K562 (cell line): ENCODE results near the gene RELA. TPM values are rescaled to one million over a fixed set of nuclear protein-coding genes. Genes with fewer than 3 reads are reported as not detected.

ENCODE experiments used
- ATAC-seq: fragments of 200-7000 bp; cut with Tn5 transposase; 3 replicates; pipeline ENCODE4 v1.9.1; 2020; ENCODE audit warnings: moderate library complexity
- BruUV-seq: library from RNA; stranded (reverse); fragments of 400-500 nt; replicated peaks from 2 replicates; lab custom pipeline; 2021; lab: Mats Ljungman, UMichigan
- CTCF ChIA-PET: fragments of 300-600 bp; formaldehyde crosslinking; extraction: SDS; loops from one replicate; lab custom pipeline; 2021; ENCODE audit warnings: low intra/inter-chr PET ratio; lab: Yijun Ruan, JAX
- POLR2A ChIA-PET: fragments of 300-600, 350-650 bp; sonication (Branson Sonifier 250); formaldehyde crosslinking; extraction: SDS; loops from one replicate; lab custom pipeline; 2021; ENCODE audit warnings: antibody characterized with exemption, inconsistent platforms; lab: Yijun Ruan, JAX
- DNase-seq, 4 experiments: peaks; one replicate each; pipeline versions ENCODE4 v3.0.0 to v3.0.0-alpha.2; 2011 to 2018; ENCODE audit warnings: low spot score in 3 of 4, mixed read lengths in 3 of 4; ENCODE audit errors: extremely low read depth in 1 of 4
- FAIRE-seq: peaks from 2 replicates; lab custom pipeline; 2011; peaks lifted over from hg19 to GRCh38; lab: Jason Lieb, UNC
- H2AFZ ChIP-seq: 2 replicates; pipeline ENCODE4 v1.6.0; 2011; ENCODE audit warnings: low read depth, low read length, control low read depth, inconsistent platforms
- H3K27ac ChIP-seq: fragments of 200-600 bp; 3 replicates; pipeline ENCODE4 v1.8.0; 2011; ENCODE audit warnings: low read depth, mild to moderate bottlenecking, control low read depth, inconsistent platforms, low read length, moderate library complexity, mixed read lengths; ENCODE audit errors: extremely low read depth
- H3K27me3 ChIP-seq, 2 experiments: fragments of 300-600 bp in 1 of 2; 2 replicates in 1 of 2; 3 replicates in 1 of 2; pipeline versions ENCODE4 v1.6.0 to v1.8.0; 2011; ENCODE audit warnings: inconsistent platforms in 2 of 2, low read length in 2 of 2, mild to moderate bottlenecking in 1 of 2, mixed read lengths in 1 of 2, moderate library complexity in 1 of 2; ENCODE audit not compliant: control insufficient read depth in 2 of 2, insufficient read depth in 2 of 2
- H3K36me3 ChIP-seq: fragments of 300-600 bp; 3 replicates; pipeline ENCODE4 v1.8.0; 2011; ENCODE audit warnings: mild to moderate bottlenecking, low read length, inconsistent platforms; ENCODE audit not compliant: control insufficient read depth, insufficient read depth
- H3K4me1 ChIP-seq, 2 experiments: fragments of 200-600 bp in 1 of 2; replicated peaks in 1 of 2; 2 replicates in 1 of 2; 3 replicates in 1 of 2; pipeline versions ENCODE4 v1.5.1 to v1.8.0; 2011; ENCODE audit warnings: inconsistent platforms in 2 of 2, low read length in 2 of 2, mild to moderate bottlenecking in 1 of 2, mixed read lengths in 1 of 2, moderate library complexity in 1 of 2; ENCODE audit not compliant: control insufficient read depth in 2 of 2, insufficient read depth in 2 of 2
- H3K4me2 ChIP-seq: 2 replicates; pipeline ENCODE4 v1.6.1; 2011; ENCODE audit warnings: low read length, control low read depth, inconsistent platforms, mixed read lengths; ENCODE audit not compliant: insufficient read depth
- H3K4me3 ChIP-seq: fragments of 200-600 bp; sonication (generic), shearing (Covaris generic); 2 replicates; pipeline ENCODE4 v1.5.1; 2016; ENCODE audit warnings: control low read depth, inconsistent platforms
- H3K79me2 ChIP-seq: fragments of 200-600 bp; 3 replicates; pipeline ENCODE4 v1.8.0; 2011; ENCODE audit warnings: low read length, inconsistent platforms; ENCODE audit not compliant: control insufficient read depth, insufficient read depth
- H3K9ac ChIP-seq, 2 experiments: 2 replicates each; pipeline versions ENCODE4 v1.6.0 to v1.6.1; 2011; ENCODE audit warnings: low read depth in 2 of 2, low read length in 2 of 2, control low read depth in 1 of 2, inconsistent platforms in 1 of 2, mild to moderate bottlenecking in 1 of 2, mixed read lengths in 1 of 2; ENCODE audit not compliant: insufficient read depth in 1 of 2
- H3K9me1 ChIP-seq: one replicate; pipeline ENCODE4 v1.6.0; 2011; ENCODE audit warnings: inconsistent platforms, mild to moderate bottlenecking, low read length, moderate library complexity; ENCODE audit not compliant: control insufficient read depth, insufficient read depth
- H3K9me3 ChIP-seq: replicated peaks from 2 replicates; pipeline ENCODE4 v1.5.1; 2011; ENCODE audit warnings: low read depth, low read length, inconsistent platforms; ENCODE audit not compliant: control insufficient read depth, insufficient read depth
- H4K20me1 ChIP-seq: replicated peaks from 2 replicates; pipeline ENCODE4 v1.6.1; 2011; ENCODE audit warnings: low read length, inconsistent platforms, mixed read lengths; ENCODE audit not compliant: control insufficient read depth, insufficient read depth
- MBD2 ChIP-seq: sonication (generic); IDR thresholded peaks from 2 replicates; pipeline ENCODE4 v1.6.1; 2016; ENCODE audit warnings: low read depth, borderline replicate concordance
- POLR2G ChIP-seq: fragments of 200-400 bp; formaldehyde crosslinking; IDR thresholded peaks from 2 replicates; pipeline ENCODE4 v1.6.1; 2017; ENCODE audit warnings: low read depth, mild to moderate bottlenecking, antibody characterized with exemption, low read length, moderate library complexity
- WGBS: fragments of 100-300 bp; shearing (Covaris generic); methylation state at CpG from one replicate; pipeline ENCODE4 v1.1.6; 2016; ENCODE audit warnings: low coverage, mixed read lengths; ENCODE audit not compliant: insufficient coverage; ENCODE audit errors: missing lambda C conversion rate; 5-methylcytosine and 5-hydroxymethylcytosine counted together
- in situ Hi-C: fragments of 300-500 bp; cut with MboI; formaldehyde crosslinking; loops from 4 replicates; pipeline ENCODE4 v1.15.0; 2018; ENCODE audit warnings: inconsistent platforms, mixed read lengths
- intact Hi-C: fragments of 100-400 bp; cut with micrococcal nuclease; formaldehyde crosslinking; loops from 2 replicates; pipeline ENCODE4 v1.14.2; 2022
- polyA plus RNA-seq, 8 experiments: library from polyadenylated mRNA; depleted of rRNA in 4 of 8; stranded (reverse) in 5 of 8; unstranded in 3 of 8; fragments of >200 nt; fragmentation: Nextera tagmentation in 2 of 8; fragmentation: Illumina TruSeq in 1 of 8; extraction: Ambion mirVana in 2 of 8; extraction: Trizol in 1 of 8; gene quantifications; 2 replicates each; pipeline versions ENCODE4 v1.2.1 to v1.2.3, GENCODE V29; 2011 to 2014; ENCODE audit warnings: inconsistent platforms in 1 of 8, missing spikeins in 1 of 8
- total RNA-seq, 7 experiments: library from RNA; depleted of rRNA in 6 of 7; stranded (reverse); fragments of >200 nt in 6 of 7; fragmentation: Illumina TruSeq in 2 of 7; extraction: Trizol in 2 of 7; gene quantifications; 2 replicates each; pipeline versions ENCODE4 v1.2.1 to v1.2.3, GENCODE V29; 2011 to 2021; ENCODE audit warnings: low replicate concordance in 1 of 7
- TF ChIP-seq, protein P1 (sequence below): sonication (generic); formaldehyde crosslinking; IDR thresholded peaks from 2 replicates; pipeline ENCODE4 v1.8.1; 2023; ENCODE audit warnings: mild to moderate bottlenecking, missing genetic modification reagents

The RELA gene
- total and polyA plus RNA-seq, 9 of the 15 experiments (the other 6 are each of a cell fraction or from before 2014, with no cell fraction given), result 6.0 to 67.4 (median 20.6) TPM

DNA sequence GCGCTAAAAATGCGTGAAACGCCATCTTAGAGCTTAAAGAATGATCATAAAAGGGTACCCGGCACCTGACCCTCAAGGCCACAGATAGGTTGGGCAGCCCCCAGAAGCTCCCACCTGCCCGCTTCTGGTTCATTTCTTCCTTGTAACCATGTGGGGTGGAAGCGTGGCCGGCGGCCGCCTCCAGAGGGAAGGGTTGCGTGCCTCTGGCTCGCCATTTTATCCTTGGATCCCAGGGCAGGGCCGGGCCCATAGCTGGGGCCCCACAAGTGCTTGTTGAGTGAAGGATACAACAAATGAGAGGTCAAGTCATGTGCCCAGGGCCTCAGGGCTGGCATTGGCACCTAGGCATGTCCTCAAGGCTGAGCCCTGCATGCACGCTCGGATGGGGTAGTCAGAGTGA lies 41.3 kb downstream of the RELA start:
- intact Hi-C loops, result no loop called here
- H3K4me1 ChIP-seq, result peaks cover 6 to 60% of the 10 kb centered on the region in 2 experiments; a peak in 3 of 5 replicates
- FAIRE-seq, result no peak
- ATAC-seq, result no peak
- peaks cover 17% of the 10 kb centered on the region for H3K79me2 ChIP-seq
- no peak overlapping the region for H3K27ac ChIP-seq
- H3K4me3 ChIP-seq, result no peak overlapping the region
- H3K27me3 ChIP-seq, result no peaks in the 10 kb centered on the region
- TF ChIP-seq, protein P1, sequence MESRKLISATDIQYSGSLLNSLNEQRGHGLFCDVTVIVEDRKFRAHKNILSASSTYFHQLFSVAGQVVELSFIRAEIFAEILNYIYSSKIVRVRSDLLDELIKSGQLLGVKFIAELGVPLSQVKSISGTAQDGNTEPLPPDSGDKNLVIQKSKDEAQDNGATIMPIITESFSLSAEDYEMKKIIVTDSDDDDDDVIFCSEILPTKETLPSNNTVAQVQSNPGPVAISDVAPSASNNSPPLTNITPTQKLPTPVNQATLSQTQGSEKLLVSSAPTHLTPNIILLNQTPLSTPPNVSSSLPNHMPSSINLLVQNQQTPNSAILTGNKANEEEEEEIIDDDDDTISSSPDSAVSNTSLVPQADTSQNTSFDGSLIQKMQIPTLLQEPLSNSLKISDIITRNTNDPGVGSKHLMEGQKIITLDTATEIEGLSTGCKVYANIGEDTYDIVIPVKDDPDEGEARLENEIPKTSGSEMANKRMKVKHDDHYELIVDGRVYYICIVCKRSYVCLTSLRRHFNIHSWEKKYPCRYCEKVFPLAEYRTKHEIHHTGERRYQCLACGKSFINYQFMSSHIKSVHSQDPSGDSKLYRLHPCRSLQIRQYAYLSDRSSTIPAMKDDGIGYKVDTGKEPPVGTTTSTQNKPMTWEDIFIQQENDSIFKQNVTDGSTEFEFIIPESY, result 0 out of 2 replicates have a peak, but pooled peaks have one; percentile 31
- no peak for TF ChIP-seq MBD2
- peak; percentile 28; the same call in 1 of the 2 replicates for TF ChIP-seq POLR2G
- no peak overlapping the region for H2AFZ ChIP-seq
- H4K20me1 ChIP-seq, result no peaks in the 10 kb centered on the region; the same call in 1 of the 2 replicates
- 96% methylated on average over 14 of the region's 14 CpGs for WGBS
- no peaks in the 10 kb centered on the region for H3K9me3 ChIP-seq
- CTCF ChIA-PET, result no interaction called here
- no TSS peak for BruUV-seq
- H3K9me1 ChIP-seq, result no peaks in the 10 kb centered on the region
- in situ Hi-C loops, result no loop called here
- no peak overlapping the region; a peak in 1 of 4 replicates for H3K9ac ChIP-seq
- no peak overlapping the region for H3K4me2 ChIP-seq
- peaks cover 92% of the 10 kb centered on the region; the same call in 2 of the 3 replicates for H3K36me3 ChIP-seq
- POLR2A ChIA-PET, result interaction anchor here (0.9 to 2.9 kb wide), 4 partner anchors 9 to 17 kb away, joined by 3 to 8 read pairs (median 4); partner anchors contain the start of gene SIPA1
- DNase-seq, result no peak
